Kidney (tissue), 14 donors: ENCODE data around the gene EPHA4. TPM values are rescaled to one million over a fixed set of nuclear protein-coding genes. Genes with fewer than 3 reads are reported as not detected.

Experiments
- DNase-seq, 5 donors: peaks; one replicate each; pipeline ENCODE4 v3.0.0-alpha.2; 2013 to 2020
- FAIRE-seq: peaks from 2 replicates; lab custom pipeline; 2012; peaks lifted over from hg19 to GRCh38; lab: Jason Lieb, UNC
- H3K27ac ChIP-seq, 2 donors: one replicate each; pipeline ENCODE4 v1.7.0; 2013; ENCODE audit warnings: low read depth in 2 of 2, low read length in 2 of 2, inconsistent platforms in 1 of 2
- H3K27me3 ChIP-seq: one replicate; pipeline ENCODE4 v1.7.1; 2013; ENCODE audit warnings: low read length, inconsistent platforms; ENCODE audit not compliant: control insufficient read depth, insufficient read depth
- H3K36me3 ChIP-seq, 3 donors: one replicate each; pipeline versions ENCODE4 v1.7.0 to v1.7.1; 2013; ENCODE audit warnings: low read length in 3 of 3, control low read depth in 1 of 3, inconsistent platforms in 1 of 3; ENCODE audit not compliant: insufficient read depth in 3 of 3, control insufficient read depth in 2 of 3
- H3K4me1 ChIP-seq, 3 donors: one replicate each; pipeline versions ENCODE4 v1.7.0 to v1.7.1; 2013; ENCODE audit warnings: low read length in 3 of 3, inconsistent platforms in 1 of 3, low read depth in 1 of 3; ENCODE audit not compliant: control insufficient read depth in 2 of 3, insufficient read depth in 2 of 3
- H3K4me3 ChIP-seq, 3 donors: one replicate each; pipeline versions ENCODE4 v1.7.0 to v1.8.1; 2013; ENCODE audit warnings: low read length in 3 of 3, control low read depth in 1 of 3, inconsistent platforms in 1 of 3
- H3K9ac ChIP-seq, 3 donors: one replicate each; pipeline versions ENCODE4 v1.7.0 to v1.7.1; 2013; ENCODE audit warnings: low read length in 3 of 3, control low read depth in 1 of 3, inconsistent platforms in 1 of 3
- H3K9me3 ChIP-seq, 3 donors: one replicate each; pipeline versions ENCODE4 v1.7.0 to v1.7.1; 2013; ENCODE audit warnings: low read length in 3 of 3, control low read depth in 1 of 3, inconsistent platforms in 1 of 3; ENCODE audit not compliant: control insufficient read depth in 2 of 3, insufficient read depth in 1 of 3
- intact Hi-C: fragments of 100-400 bp; cut with DNase I; formaldehyde crosslinking; loops from one replicate; pipeline ENCODE4 v1.11.1; 2022
- polyA plus RNA-seq: library from polyadenylated mRNA; stranded (reverse); fragments of 350-450 nt; fragmentation: Illumina TruSeq; extraction: RNeasy Lipid Tissue Mini Kit (QIAGEN cat#74804); gene quantifications from one replicate; pipeline ENCODE4 v1.2.3, GENCODE V29; 2014; ENCODE audit warnings: low read depth, low replicate concordance; ENCODE audit not compliant: insufficient read depth
- total RNA-seq: library from RNA; stranded (reverse); fragmentation: NEBNext Ultra II Directional; extraction: Animal tissue kit (Norgen Biotek cat#: 25700); gene quantifications from one replicate; pipeline ENCODE4 v1.2.1, GENCODE V29; 2021
- TF ChIP-seq, protein P1 (sequence below): IDR thresholded peaks from 3 replicates; pipeline ENCODE4 v1.5.1; 2012; ENCODE audit warnings: mild to moderate bottlenecking, moderate library complexity, borderline replicate concordance; ENCODE audit not compliant: insufficient read depth; ENCODE audit errors: extremely low read depth
- donor health status: control.
- donor health status: control.
- donor health status: control.
- donor health status: control.
- donor health status: control.
- donor health status: DM: yes; HTN: yes; CAD: no.
- donor health status: Normal renal cell carcinoma (clear cell type).

EPHA4 gene
- total and polyA plus RNA-seq, 2 donors from 2014 or later: 4.8 to 38.0 TPM

DNA sequence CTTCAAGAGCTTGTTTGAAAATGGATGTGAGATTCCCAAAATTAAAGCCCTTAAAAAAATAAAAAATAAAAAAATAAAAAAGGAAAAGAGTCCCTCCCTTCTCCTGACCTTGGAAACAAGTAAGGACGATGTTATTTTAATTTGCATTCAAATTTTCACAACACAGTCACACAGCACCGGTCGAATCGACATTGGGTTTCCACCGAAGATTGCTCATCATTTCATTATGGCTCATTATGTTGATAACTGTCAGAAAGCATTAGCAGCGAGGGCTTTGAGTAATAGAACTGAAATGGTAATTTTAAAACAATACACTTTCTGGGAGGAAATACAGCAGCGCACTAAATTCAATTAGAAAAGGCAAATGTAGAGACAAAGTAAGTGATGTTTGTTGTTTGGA is 78.7 kb downstream of the EPHA4 start:
- no peaks in the 10 kb centered on the region for H3K27me3 ChIP-seq
- H3K36me3 ChIP-seq: no peaks in the 10 kb centered on the region
- H3K27ac ChIP-seq: no peak overlapping the region
- DNase-seq (no peak), FAIRE-seq (no peak)
- H3K9me3 ChIP-seq: no peaks in the 10 kb centered on the region
- TF ChIP-seq, protein P1, sequence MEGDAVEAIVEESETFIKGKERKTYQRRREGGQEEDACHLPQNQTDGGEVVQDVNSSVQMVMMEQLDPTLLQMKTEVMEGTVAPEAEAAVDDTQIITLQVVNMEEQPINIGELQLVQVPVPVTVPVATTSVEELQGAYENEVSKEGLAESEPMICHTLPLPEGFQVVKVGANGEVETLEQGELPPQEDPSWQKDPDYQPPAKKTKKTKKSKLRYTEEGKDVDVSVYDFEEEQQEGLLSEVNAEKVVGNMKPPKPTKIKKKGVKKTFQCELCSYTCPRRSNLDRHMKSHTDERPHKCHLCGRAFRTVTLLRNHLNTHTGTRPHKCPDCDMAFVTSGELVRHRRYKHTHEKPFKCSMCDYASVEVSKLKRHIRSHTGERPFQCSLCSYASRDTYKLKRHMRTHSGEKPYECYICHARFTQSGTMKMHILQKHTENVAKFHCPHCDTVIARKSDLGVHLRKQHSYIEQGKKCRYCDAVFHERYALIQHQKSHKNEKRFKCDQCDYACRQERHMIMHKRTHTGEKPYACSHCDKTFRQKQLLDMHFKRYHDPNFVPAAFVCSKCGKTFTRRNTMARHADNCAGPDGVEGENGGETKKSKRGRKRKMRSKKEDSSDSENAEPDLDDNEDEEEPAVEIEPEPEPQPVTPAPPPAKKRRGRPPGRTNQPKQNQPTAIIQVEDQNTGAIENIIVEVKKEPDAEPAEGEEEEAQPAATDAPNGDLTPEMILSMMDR: no peak
- H3K4me3 ChIP-seq: no peak overlapping the region
- H3K9ac ChIP-seq: no peak overlapping the region
- intact Hi-C loops: no loop called here
- H3K4me1 ChIP-seq: no peaks in the 10 kb centered on the region

DNA sequence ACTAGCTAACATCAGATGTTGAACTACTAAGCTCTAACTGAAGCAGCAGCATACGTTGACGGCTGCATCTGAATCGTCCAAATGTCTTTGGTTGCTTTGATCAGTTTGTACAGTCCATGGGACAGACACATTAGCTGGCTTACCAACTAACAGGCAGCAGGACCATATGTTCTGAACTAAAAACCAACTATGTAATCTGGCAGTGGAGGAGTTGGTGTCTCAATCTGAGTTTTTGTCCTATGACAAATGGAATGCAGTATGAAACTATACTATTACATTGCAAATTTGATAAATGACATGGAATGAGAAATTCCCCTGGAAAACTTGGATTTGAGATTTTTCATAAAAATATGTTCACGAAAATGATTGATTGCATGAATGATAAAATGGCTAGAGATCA is 79.5 kb downstream of the EPHA4 start:
- Histone ChIP-seq H3K4me3 (no peak overlapping the region), H3K4me1 (no peaks in the 10 kb centered on the region), H3K36me3 (no peaks in the 10 kb centered on the region), H3K27me3 (no peaks in the 10 kb centered on the region), H3K9ac (no peak overlapping the region), H3K9me3 (no peaks in the 10 kb centered on the region), H3K27ac (no peak overlapping the region)
- TF ChIP-seq, protein P1: no peak
- FAIRE-seq: no peak
- intact Hi-C loops: no loop called here
- DNase-seq: no peak

DNA sequence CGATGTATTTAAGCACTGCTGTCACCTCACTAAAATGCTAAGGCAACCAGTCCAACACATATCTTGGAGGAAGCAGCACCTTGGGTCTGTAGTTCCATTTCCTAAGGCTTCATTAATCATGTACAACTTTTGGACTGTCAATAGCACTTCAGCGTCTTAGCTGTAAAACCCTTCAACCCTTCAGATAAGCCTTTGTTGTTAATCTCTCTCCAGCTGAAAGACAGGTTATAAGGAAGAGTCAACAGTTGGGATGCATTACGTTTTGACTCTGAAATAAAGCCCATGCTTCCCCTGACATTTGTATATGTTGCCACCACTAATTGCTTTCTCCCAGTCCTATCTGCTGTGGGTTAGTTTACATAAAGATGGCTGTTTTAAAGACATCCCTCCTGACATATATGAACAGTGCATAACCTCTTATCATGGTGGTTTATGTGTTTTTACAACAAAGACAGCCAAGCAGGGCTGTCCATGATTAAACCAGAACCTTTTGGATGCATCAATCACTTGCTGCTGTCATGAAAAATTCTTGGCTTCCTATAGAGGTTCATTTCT is 81.5 kb downstream of the EPHA4 start:
- intact Hi-C loops: no loop called here
- Histone ChIP-seq H3K9me3 (no peaks in the 10 kb centered on the region), H3K9ac (no peak overlapping the region), H3K36me3 (no peaks in the 10 kb centered on the region), H3K27ac (no peak overlapping the region), H3K27me3 (no peaks in the 10 kb centered on the region), H3K4me1 (no peaks in the 10 kb centered on the region), H3K4me3 (no peak overlapping the region)
- peak in 2 of 5 donors; percentile 28 to 36 for DNase-seq
- TF ChIP-seq, protein P1: no peak
- FAIRE-seq: no peak

DNA sequence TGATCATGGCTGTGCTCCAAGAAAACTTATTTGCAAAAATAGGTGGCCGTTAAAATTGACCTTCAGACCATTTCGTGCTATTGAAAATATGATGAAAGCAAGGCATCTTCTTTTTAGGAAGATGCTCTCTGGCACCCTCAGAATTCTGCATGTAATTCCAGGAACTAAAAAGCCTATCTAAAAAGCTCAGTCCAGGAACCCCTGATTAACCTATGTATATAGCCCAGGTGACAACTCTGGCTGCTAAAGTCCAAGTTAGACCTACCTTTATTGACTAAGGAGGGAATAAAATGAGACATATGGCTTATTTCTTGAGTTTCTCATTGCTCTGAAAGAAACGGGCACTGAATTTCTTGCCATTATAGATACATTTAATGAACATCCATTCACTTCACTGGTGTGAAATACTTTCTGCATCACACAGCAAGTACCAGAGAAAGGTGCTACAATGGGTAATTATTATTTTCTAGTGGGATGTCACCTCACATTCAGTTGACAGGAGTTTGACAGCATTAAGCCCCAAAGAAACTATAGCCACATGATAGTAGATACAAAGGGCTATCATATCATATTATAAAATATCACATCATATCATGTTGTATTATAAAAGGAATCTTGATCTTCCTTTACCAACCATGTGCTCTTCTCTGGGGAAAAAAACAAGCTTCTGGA is 83.8 kb downstream of the EPHA4 start:
- FAIRE-seq (no peak), DNase-seq (no peak)
- intact Hi-C loops: no loop called here
- H3K4me3 ChIP-seq: no peak overlapping the region
- no peaks in the 10 kb centered on the region for H3K27me3 ChIP-seq
- H3K27ac ChIP-seq: no peak overlapping the region
- no peaks in the 10 kb centered on the region for H3K9me3 ChIP-seq
- TF ChIP-seq, protein P1: no peak
- H3K36me3 ChIP-seq: no peaks in the 10 kb centered on the region
- no peaks in the 10 kb centered on the region for H3K4me1 ChIP-seq
- H3K9ac ChIP-seq: no peak overlapping the region
